ENCODE data around the gene N4BP2L2. TPM values are rescaled to one million over a fixed set of nuclear protein-coding genes. Genes with fewer than 3 reads are reported as not detected.

The N4BP2L2 gene
- total RNA-seq, 1 experiment from 2014 or later: 96.8 TPM

DNA sequence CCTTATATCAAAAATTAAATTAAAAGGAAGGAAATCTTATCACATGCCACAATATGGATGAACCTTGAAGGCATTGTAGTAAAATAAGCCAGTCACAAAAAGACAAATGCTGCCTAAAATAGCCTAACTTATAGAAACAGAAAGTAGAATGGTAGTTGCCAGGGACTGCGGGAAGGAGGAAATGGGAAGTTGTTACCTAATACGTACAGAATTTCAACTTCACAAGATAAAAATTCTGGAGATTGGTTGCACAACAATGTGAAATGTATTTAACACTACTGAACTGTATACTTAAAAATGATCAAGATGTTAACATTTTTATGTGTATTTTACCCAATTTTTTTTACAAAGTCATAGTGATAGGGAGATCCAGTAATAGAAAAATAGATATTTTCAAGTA lies 10.2 kb upstream of the N4BP2L2 start:
- H3K27me3 ChIP-seq (replicated peaks; ENCODE audit: insufficient read depth, low read depth, low read length, poor library complexity): no peaks in the 10 kb centered on the region
- no peaks in the 10 kb centered on the region for H3K9me3 ChIP-seq (ENCODE audit: low read depth, low read length, poor library complexity, severe bottlenecking)
- H3K36me3 ChIP-seq (ENCODE audit: insufficient read depth, low read length, poor library complexity, severe bottlenecking): no peaks in the 10 kb centered on the region
- H3K27ac ChIP-seq (ENCODE audit: low read depth, low read length, poor library complexity, severe bottlenecking): no peak overlapping the region
- intact Hi-C loops (cut with micrococcal nuclease; ENCODE audit: unreplicated experiment): no loop called here
- ChIA-PET CTCF (no interaction called here), POLR2A (ENCODE audit: low non-redundant PET) (no interaction called here)
- no peak for DNase-seq (ENCODE audit: low spot score)
- H3K4me1 ChIP-seq (ENCODE audit: insufficient read depth, low read length, poor library complexity, severe bottlenecking): no peaks in the 10 kb centered on the region
- no peak overlapping the region for H3K4me3 ChIP-seq (ENCODE audit: low read depth, low read length, poor library complexity, severe bottlenecking)
- no TSS peak for BruUV-seq (replicated peaks)
- TF ChIP-seq EZH2 (IDR thresholded peaks at IDR 0.05; ENCODE audit: borderline replicate concordance, low read depth, low read length, poor library complexity, severe bottlenecking): no peak
- TF ChIP-seq, protein P1, sequence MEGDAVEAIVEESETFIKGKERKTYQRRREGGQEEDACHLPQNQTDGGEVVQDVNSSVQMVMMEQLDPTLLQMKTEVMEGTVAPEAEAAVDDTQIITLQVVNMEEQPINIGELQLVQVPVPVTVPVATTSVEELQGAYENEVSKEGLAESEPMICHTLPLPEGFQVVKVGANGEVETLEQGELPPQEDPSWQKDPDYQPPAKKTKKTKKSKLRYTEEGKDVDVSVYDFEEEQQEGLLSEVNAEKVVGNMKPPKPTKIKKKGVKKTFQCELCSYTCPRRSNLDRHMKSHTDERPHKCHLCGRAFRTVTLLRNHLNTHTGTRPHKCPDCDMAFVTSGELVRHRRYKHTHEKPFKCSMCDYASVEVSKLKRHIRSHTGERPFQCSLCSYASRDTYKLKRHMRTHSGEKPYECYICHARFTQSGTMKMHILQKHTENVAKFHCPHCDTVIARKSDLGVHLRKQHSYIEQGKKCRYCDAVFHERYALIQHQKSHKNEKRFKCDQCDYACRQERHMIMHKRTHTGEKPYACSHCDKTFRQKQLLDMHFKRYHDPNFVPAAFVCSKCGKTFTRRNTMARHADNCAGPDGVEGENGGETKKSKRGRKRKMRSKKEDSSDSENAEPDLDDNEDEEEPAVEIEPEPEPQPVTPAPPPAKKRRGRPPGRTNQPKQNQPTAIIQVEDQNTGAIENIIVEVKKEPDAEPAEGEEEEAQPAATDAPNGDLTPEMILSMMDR (conservative IDR thresholded peaks at IDR 0.05; ENCODE audit: low read depth, low read length): no peak

DNA sequence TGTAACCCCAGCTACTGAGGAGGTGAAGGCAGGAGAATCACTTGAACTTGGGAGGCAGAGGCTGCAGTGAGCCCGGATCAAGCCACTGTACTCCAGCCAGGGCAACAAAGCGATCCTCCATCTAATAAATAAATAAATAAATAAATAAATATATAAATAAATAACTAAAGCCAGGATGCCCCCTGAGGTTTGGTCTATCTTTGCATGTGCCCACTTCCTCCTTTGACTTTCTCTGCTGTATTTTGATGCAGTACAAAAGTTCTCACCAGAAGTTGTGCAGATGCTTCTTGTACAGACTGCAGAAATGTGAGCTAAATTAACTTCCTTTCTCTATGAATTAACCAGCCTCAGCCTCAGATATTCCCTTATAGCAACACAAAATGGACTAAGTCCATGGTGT lies 6.5 kb upstream of the N4BP2L2 start:
- ChIA-PET CTCF (no interaction called here), POLR2A (ENCODE audit: low non-redundant PET) (no interaction called here)
- no TSS peak for BruUV-seq (replicated peaks)
- Histone ChIP-seq H3K27ac (ENCODE audit: low read depth, low read length, poor library complexity, severe bottlenecking) (no peak overlapping the region), H3K9me3 (ENCODE audit: low read depth, low read length, poor library complexity, severe bottlenecking) (no peaks in the 10 kb centered on the region), H3K4me1 (ENCODE audit: insufficient read depth, low read length, poor library complexity, severe bottlenecking) (no peaks in the 10 kb centered on the region), H3K27me3 (replicated peaks; ENCODE audit: insufficient read depth, low read depth, low read length, poor library complexity) (no peaks in the 10 kb centered on the region), H3K36me3 (ENCODE audit: insufficient read depth, low read length, poor library complexity, severe bottlenecking) (no peaks in the 10 kb centered on the region), H3K4me3 (ENCODE audit: low read depth, low read length, poor library complexity, severe bottlenecking) (no peak overlapping the region)
- intact Hi-C loops (cut with micrococcal nuclease; ENCODE audit: unreplicated experiment): no loop called here
- no peak for DNase-seq (ENCODE audit: low spot score)
- TF ChIP-seq, protein P1 (conservative IDR thresholded peaks at IDR 0.05; ENCODE audit: low read depth, low read length): no peak
- no peak for TF ChIP-seq EZH2 (IDR thresholded peaks at IDR 0.05; ENCODE audit: borderline replicate concordance, low read depth, low read length, poor library complexity, severe bottlenecking)

DNA sequence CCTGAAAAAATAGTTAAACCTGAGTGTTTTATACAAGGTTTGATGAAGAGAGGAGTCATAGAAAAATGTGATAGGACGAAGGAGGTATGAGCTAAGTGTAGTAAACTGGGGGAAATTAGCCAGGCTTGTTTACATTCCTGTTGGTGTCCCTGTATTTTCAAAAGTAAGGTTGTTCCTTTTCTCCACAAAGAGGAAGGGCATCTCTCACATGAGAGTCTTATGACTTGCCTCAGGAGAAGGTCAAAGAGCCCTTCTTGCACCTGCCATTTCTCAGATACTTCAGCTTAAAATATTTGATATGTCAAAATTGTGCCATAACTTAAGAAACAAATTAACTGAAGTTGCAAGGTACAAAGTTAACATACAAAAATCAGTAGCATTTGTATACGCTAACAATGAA lies 3.6 kb upstream of the N4BP2L2 start:
- H3K27ac ChIP-seq (ENCODE audit: low read depth, low read length, poor library complexity, severe bottlenecking): no peak overlapping the region

More for the DNA sequence above, 3.6 kb upstream of the N4BP2L2 start:
- intact Hi-C loops (cut with micrococcal nuclease; ENCODE audit: unreplicated experiment): no loop called here
- ChIA-PET POLR2A (ENCODE audit: low non-redundant PET) (no interaction called here), CTCF (no interaction called here)
- no peak for DNase-seq (ENCODE audit: low spot score)
- Histone ChIP-seq H3K9me3 (ENCODE audit: low read depth, low read length, poor library complexity, severe bottlenecking) (peaks cover 9% of the 10 kb centered on the region), H3K27me3 (replicated peaks; ENCODE audit: insufficient read depth, low read depth, low read length, poor library complexity) (no peaks in the 10 kb centered on the region), H3K4me3 (ENCODE audit: low read depth, low read length, poor library complexity, severe bottlenecking) (no peak overlapping the region), H3K4me1 (ENCODE audit: insufficient read depth, low read length, poor library complexity, severe bottlenecking) (peaks cover 5% of the 10 kb centered on the region), H3K36me3 (ENCODE audit: insufficient read depth, low read length, poor library complexity, severe bottlenecking) (no peaks in the 10 kb centered on the region)
- TF ChIP-seq, protein P1 (conservative IDR thresholded peaks at IDR 0.05; ENCODE audit: low read depth, low read length): no peak
- TF ChIP-seq EZH2 (IDR thresholded peaks at IDR 0.05; ENCODE audit: borderline replicate concordance, low read depth, low read length, poor library complexity, severe bottlenecking): no peak
- no TSS peak for BruUV-seq (replicated peaks)

All from A673 (cell line).